Activated naive CD4-positive, alpha-beta T cell treated with anti-CD3 and anti-CD28 coated beads, Interleukin-2, amount 50 U/mL, for 24 hours (primary cell): ENCODE measurements around the gene KRT82.

Experiments
- H3K27ac Mint-ChIP-seq: one replicate; pipeline ENCODE4 v1.8.0; 2021; ENCODE audit warnings: mild to moderate bottlenecking, mixed read lengths
- H3K27me3 Mint-ChIP-seq: one replicate; pipeline ENCODE4 v1.8.0; 2021; ENCODE audit warnings: mixed read lengths
- H3K36me3 Mint-ChIP-seq: one replicate; pipeline ENCODE4 v1.8.0; 2021; ENCODE audit warnings: mixed read lengths
- H3K4me1 Mint-ChIP-seq: one replicate; pipeline ENCODE4 v1.8.0; 2021; ENCODE audit warnings: mixed read lengths
- H3K4me3 Mint-ChIP-seq: one replicate; pipeline ENCODE4 v1.8.0; 2021; ENCODE audit warnings: mild to moderate bottlenecking, mixed read lengths
- H3K9me3 Mint-ChIP-seq: one replicate; pipeline ENCODE4 v1.8.0; 2021; ENCODE audit warnings: mixed read lengths

KRT82 gene

DNA sequence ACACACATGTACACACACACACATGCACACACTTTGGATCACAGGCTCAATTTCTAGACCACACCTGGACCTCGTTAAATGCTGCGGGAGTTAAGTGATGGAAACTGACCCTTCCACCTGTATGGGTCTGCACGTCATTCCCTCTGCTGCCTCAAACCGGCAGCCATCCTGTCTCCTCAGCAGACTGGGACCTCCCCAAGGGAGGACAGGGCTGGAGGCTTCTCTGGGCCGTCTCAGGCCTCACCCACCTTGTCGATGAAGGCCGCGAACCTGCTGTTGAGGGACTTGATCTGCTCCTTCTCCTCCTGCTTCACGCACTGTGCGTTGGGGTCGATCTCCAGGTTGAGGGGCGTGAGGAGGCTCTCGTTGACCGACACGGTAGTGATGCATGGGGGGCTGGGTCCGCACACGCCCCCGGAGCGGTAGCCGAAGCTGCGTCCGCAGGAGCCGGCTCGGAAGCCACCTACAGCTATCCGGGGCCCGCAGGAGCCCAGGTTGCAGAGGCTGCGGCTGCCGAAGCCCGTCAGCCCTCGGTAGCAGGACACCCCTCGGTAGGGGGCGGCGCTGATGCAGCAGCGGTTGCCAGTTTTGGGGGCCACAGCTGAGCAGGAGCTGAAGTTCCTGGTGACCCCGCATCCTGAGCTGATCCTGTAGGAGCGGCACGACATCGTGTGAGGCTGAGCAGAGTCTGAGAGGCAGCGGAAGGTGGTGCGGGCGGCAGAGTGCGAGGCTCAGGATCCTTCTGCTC lies 39.2 kb downstream of the KRT82 start, which contains the start of gene KRT85:
KRT85 (minus strand) TSS at position 744 of the 748 bp plus-strand sequence; CDS start at position 668, 76 bp downstream.
- H3K4me3 Mint-ChIP-seq, result no peak within 1 kb of the TSS
- H3K4me1 Mint-ChIP-seq, result no peaks in the 10 kb centered on the region
- H3K27ac Mint-ChIP-seq, result no peak within 1 kb of the TSS
- H3K27me3 Mint-ChIP-seq, result peaks cover 2% of the 10 kb centered on the region
- H3K9me3 Mint-ChIP-seq, result no peaks in the 10 kb centered on the region
- H3K36me3 Mint-ChIP-seq, result no peaks in the 10 kb centered on the region

DNA sequence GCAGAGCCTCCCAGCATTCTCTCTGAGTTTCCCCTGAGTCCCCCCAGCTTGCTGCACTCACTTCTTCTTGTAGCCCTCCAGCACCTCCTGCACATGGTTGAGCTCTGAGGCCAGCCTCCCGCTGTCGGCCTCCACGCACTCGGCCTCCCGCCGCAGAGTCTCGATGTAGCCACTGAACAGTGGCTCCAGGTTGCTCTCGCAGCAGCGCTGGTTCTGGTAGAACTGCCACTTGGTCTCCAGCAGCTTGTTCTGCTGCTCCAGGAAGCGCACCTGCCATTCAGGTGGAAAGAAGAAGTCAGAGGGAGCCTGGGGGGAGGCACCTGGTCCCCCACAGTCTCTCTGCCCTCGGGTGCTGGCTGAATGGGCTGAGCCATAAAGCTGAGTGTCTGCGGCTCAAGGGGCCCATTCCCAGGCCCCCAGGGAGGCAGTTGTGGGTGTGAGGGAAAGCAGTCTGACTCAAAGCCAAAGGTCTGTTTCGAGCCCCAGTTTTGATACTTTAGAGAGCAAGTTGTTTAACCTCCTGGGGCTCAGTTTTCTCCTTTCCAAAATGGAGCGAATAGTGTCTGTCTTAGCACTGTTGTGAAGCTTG lies 41.1 kb downstream of the KRT82 start:
- H3K9me3 Mint-ChIP-seq, result no peaks in the 10 kb centered on the region
- no peaks in the 10 kb centered on the region for H3K36me3 Mint-ChIP-seq
- H3K27ac Mint-ChIP-seq, result no peak overlapping the region
- peaks cover 2% of the 10 kb centered on the region for H3K27me3 Mint-ChIP-seq
- H3K4me3 Mint-ChIP-seq, result no peak overlapping the region
- no peaks in the 10 kb centered on the region for H3K4me1 Mint-ChIP-seq

DNA sequence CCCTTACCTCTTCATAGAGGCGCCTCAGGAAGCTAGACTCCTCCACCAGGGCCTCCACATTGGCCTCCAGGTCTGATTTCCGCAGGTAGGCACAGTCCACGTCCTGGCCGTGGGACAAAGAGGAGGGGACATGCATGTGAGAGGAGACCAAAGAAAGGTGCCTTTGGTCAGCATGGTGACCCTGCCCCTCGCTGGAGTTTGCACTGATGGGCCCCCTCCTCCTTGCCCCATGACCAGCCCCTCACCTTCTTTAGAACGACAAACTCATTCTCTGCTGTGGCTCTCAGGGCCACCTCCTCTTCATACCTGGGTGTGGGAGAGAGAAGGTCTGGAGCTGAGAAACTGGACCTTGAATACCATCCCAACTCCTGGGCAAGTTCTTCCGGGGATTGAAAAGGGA lies 42.1 kb downstream of the KRT82 start:
- peaks cover 8% of the 10 kb centered on the region for H3K4me1 Mint-ChIP-seq

DNA sequence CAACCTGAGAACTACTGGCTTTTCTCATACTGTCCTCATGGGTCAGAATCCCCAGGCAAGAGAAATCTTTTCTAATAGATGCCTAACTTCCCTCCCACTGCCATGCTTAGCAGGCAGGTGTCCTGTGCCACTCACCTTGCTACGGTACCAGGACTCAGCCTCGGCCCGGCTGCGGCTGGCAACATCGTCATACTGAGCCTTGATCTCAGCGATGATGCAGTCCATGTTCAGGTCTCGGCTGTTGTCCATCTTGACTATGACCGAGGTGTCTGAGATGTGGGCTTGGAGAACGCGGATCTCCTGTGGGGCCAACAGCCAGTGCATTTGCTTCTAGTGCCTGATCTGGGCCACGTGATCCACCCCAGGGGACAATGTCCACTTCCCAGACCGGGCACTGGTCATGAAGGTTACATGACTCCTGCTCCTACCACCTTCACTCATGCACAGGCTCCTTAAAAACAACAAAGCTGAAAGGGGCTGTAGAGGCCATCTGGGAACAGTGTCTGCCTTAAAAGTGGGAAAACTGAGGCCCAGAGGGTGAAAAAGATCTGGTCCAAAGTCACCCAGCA lies 42.9 kb downstream of the KRT82 start:
- peaks cover 16% of the 10 kb centered on the region for H3K4me1 Mint-ChIP-seq
- H3K4me3 Mint-ChIP-seq, result no peak overlapping the region
- no peaks in the 10 kb centered on the region for H3K27me3 Mint-ChIP-seq
- H3K27ac Mint-ChIP-seq, result no peak overlapping the region
- no peaks in the 10 kb centered on the region for H3K36me3 Mint-ChIP-seq
- no peaks in the 10 kb centered on the region for H3K9me3 Mint-ChIP-seq

More for the DNA sequence above, 42.1 kb downstream of the KRT82 start:
- peaks cover 2% of the 10 kb centered on the region for H3K27me3 Mint-ChIP-seq
- no peaks in the 10 kb centered on the region for H3K9me3 Mint-ChIP-seq
- H3K27ac Mint-ChIP-seq, result no peak overlapping the region
- no peak overlapping the region for H3K4me3 Mint-ChIP-seq
- no peaks in the 10 kb centered on the region for H3K36me3 Mint-ChIP-seq

DNA sequence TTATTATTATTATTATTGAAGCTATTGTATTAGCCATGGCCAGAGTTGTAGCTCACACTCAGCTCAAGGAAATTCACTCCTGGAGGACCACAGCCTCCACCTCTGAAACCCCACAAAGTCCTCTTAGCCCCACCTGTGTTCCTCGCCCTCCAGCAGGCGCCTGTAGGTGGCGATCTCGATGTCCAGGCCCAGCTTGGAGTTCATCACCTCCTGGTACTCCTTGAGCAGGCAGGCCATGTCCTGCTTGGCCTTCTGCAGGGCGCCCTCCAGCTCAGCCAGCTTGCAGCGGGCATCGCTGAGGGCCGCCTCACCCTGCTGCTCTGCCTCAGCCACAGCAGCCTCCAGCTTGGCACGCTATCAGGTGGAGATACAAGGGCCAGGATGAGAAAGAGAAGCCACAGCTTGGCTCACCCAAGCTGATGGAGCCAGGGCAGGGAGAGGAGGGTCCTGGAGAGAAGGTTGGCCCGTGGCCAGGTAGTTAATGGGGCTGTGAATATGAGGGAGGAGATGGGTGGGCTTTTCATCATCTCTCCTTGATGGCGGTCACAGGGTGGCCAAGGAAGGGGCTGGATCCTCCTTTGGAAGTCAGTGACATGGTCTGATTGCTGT lies 43.9 kb downstream of the KRT82 start:
- Mint-ChIP-seq H3K36me3 (no peaks in the 10 kb centered on the region), H3K27me3 (no peaks in the 10 kb centered on the region), H3K4me1 (peaks cover 24% of the 10 kb centered on the region), H3K4me3 (no peak overlapping the region), H3K9me3 (no peaks in the 10 kb centered on the region), H3K27ac (no peak overlapping the region)

DNA sequence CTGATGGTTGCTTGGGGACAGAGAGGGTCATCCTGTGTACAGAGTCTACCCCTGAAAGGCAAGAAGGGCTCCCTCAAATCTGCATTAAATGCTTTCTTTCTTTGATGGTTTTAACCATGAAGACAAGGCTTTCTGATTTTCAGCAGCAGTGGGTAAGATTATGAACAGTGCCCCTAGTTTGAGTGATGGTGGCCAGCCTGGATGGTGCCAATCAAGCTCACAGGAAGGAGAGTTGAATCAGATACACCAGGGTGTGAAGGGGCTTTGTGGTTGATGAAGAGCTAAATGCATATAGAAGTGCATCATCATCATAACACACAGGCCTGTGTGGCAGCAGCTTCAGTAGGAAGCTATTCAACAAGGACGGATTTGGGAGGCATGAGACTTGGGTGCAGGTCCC lies 44.6 kb downstream of the KRT82 start:
- H3K4me1 Mint-ChIP-seq, result peaks cover 24% of the 10 kb centered on the region
- H3K36me3 Mint-ChIP-seq, result no peaks in the 10 kb centered on the region
- H3K4me3 Mint-ChIP-seq, result no peak overlapping the region
- no peak overlapping the region for H3K27ac Mint-ChIP-seq
- no peaks in the 10 kb centered on the region for H3K27me3 Mint-ChIP-seq
- no peaks in the 10 kb centered on the region for H3K9me3 Mint-ChIP-seq

DNA sequence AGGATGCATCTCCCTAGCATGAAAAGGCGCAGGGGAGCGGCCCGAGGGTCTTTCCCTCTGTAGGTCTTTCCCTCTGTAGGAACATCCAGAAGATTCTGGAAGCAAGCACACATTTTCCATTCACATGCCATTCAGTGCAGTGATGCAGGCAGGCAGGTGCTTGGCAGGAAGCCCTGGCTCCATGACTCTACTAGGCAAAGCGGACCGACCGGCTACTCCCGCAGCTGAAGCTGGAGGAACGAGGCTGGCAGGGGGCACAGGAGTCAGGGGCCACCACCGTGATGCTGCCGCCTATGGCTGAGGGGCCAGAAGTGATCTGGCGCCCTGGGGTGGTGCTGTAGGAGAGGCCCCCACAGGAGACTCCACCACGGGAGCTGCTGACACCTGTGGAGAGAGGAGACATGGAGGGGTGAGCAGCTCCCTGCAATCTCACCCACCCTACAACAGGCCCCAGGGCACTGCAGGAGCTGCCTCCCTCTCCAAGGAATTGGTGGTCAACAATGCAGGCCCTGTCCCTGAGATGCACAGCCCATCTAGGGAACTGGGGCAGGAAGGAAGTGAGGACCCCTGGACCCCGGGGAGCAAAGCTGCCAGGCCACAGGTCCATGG lies 45.4 kb downstream of the KRT82 start:
- Mint-ChIP-seq H3K27ac (no peak overlapping the region), H3K27me3 (no peaks in the 10 kb centered on the region), H3K9me3 (no peaks in the 10 kb centered on the region), H3K4me1 (peaks cover 24% of the 10 kb centered on the region), H3K4me3 (no peak overlapping the region), H3K36me3 (no peaks in the 10 kb centered on the region)

DNA sequence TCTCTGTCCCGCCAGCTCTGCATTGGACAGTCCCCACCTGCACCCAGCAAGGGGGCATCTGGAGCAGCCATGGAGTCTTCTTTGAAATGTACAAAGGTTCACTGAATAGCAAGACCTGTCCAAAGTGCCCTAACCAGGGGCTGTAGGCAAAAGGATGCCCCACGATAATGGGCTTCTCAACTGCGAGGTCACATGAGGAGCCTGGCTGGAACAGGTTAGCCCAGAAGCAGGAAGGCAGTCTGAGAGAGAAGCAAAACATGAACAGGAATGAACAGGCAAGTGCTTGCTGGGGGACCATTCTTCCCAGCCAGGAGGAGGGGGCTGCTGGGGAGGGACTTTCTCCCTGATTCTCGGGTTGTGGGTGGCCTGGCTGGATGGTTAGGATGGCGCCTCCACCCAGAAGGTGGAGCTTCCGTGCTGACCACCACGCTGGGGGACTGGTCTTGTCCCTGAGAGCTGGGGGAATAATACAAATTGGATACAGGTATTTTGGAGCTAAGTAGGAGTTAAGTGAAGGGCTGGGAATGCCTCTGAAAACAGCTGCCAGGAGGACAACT lies 46.0 kb downstream of the KRT82 start:
- Mint-ChIP-seq H3K4me3 (no peak overlapping the region), H3K27ac (no peak overlapping the region), H3K4me1 (peaks cover 24% of the 10 kb centered on the region), H3K36me3 (no peaks in the 10 kb centered on the region), H3K9me3 (no peaks in the 10 kb centered on the region), H3K27me3 (no peaks in the 10 kb centered on the region)

DNA sequence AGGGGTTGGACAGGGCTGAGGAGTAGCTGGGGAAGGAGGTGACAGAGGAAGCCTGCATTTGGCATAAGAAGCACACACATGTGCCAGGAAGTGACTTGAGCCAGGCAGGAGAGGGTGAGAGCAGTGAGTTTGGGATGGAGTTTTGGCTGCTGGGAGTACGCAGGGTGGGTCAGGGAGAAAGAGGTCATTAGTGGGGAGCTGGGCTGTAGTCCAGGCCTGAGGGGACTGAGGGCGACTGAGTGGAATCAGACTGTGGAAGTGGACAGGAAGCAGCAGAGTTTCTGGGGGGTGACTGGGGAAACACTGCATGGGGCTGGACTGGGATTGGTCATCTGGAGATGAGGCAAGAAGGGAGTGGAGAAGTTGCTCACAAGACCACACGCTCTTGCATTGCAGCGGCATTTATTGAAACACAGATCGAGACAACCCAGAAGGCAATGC lies 46.5 kb downstream of the KRT82 start:
- peak overlapping the region; percentile 1 for H3K27ac Mint-ChIP-seq
- no peaks in the 10 kb centered on the region for H3K9me3 Mint-ChIP-seq
- peaks cover 24% of the 10 kb centered on the region for H3K4me1 Mint-ChIP-seq
- no peaks in the 10 kb centered on the region for H3K27me3 Mint-ChIP-seq
- no peak overlapping the region for H3K4me3 Mint-ChIP-seq
- no peaks in the 10 kb centered on the region for H3K36me3 Mint-ChIP-seq

DNA sequence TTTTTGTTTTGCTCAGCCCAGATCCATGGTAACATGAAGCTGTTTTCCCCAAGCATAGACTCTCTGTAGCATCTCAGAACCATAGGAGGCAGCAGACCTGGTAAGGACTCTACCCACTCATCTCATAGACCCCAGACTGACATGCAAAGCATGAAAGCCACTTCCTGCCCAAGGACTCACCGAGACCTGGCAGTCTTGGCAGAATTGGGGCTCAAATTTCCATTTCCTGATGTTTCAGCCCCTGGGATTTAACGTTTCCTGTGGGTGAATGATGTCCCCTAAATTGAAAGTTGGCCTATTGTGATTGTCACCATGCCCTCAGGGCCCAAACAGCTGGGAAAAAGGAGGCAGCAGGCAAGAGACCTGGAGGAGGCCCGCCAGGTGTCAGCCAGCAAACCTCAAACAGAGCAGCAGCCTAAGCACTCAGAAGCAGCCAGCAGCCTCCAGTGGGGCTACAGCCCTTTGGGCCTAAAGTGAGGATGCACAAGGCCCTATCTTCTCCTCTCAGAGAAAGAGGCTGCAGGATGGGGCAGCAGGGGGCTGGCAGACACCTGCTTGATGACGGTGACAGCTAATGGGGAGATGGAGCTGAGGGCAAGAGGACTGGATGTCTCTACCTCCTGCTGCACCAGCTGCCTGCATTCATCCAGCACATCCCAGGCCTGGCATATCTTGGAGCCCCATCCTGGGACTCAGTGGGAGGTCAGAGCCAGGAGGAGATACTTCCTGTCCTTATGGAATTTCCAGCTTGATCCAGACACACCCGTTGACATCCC lies 47.4 kb downstream of the KRT82 start:
- Mint-ChIP-seq H3K4me1 (peaks cover 24% of the 10 kb centered on the region), H3K27ac (peak overlapping the region; percentile 8), H3K27me3 (no peaks in the 10 kb centered on the region), H3K4me3 (no peak overlapping the region), H3K36me3 (no peaks in the 10 kb centered on the region), H3K9me3 (no peaks in the 10 kb centered on the region)

DNA sequence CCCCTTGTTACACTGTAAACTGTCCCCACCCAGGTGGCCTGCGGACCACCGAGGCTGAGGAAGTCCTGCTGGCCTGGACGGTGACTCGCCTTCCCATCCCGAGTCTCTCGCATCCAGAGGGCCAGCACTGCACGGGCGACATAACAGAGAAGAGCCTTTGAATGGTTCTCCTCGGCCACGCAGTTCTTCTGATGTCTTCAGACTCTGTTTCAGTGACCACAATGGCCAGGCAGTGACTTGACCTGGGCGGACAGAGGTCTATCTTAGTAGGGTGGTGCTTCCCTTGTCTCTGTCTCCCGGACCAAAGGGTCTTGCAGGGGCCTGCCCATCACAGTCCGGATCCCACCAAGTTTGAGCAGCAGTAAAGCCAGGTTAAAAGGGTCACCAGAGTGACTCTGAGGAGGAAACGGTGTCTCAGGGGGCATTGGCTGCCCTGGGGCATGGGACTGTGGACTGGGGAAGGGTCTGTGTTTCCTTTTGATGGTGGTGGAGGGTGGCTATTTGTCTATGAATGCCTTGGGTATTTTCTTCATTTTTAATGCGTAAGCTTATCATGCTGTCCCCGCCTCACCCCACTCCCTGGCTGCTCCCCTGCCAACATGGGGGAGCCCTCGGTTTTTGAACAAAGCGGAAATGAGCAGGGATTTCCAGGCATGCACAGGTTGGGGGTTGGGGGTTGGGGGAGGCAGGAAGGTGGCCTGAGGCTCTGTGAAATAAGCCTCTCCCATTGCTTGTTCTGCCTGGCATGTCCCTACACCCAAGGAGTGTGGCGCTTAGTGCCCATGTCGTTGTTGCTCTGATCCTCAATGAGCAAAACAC lies 49.2 kb downstream of the KRT82 start:
- Mint-ChIP-seq H3K9me3 (no peaks in the 10 kb centered on the region), H3K36me3 (no peaks in the 10 kb centered on the region), H3K27ac (peak overlapping the region; percentile 56), H3K4me3 (no peak overlapping the region), H3K4me1 (peaks cover 34% of the 10 kb centered on the region), H3K27me3 (no peaks in the 10 kb centered on the region)

DNA sequence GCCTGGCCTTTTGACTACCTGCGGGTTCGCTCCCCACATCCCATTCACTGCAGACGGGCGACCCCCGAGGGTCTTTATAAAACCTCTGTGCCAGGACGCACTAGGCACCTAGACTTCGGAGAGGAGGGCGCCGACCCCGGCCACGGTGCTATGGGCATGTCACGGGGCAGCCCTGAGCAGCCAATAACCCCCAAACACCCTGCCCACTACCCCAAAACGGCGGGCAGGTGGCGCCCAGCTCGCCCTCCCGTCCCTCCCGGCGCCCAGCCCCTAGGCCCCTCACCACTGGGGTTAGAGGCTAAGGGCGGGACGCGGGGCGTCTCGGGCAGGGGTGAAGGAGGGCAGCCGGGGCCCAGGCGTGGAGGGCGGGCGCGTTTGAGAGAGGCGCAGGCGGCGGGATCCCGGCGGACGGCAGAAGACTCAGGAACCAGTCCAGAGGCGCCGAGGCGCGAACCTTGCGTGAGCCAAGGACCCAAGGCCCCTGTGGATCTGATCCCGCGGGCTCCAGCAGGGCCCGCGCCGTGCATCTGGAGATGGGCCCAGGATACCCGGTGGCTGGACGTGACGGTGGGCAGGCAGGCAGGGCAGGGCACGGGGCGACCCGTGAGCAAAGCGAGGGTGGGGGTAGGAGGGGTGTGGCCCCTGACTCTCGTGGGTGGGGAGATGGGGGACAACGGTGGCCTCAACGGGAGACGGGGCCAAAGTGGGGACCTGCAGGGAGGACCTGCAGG lies 49.9 kb downstream of the KRT82 start:
- H3K4me1 Mint-ChIP-seq, result peaks cover 40% of the 10 kb centered on the region
- no peaks in the 10 kb centered on the region for H3K27me3 Mint-ChIP-seq
- no peak overlapping the region for H3K27ac Mint-ChIP-seq
- H3K36me3 Mint-ChIP-seq, result no peaks in the 10 kb centered on the region
- no peak overlapping the region for H3K4me3 Mint-ChIP-seq
- no peaks in the 10 kb centered on the region for H3K9me3 Mint-ChIP-seq

DNA sequence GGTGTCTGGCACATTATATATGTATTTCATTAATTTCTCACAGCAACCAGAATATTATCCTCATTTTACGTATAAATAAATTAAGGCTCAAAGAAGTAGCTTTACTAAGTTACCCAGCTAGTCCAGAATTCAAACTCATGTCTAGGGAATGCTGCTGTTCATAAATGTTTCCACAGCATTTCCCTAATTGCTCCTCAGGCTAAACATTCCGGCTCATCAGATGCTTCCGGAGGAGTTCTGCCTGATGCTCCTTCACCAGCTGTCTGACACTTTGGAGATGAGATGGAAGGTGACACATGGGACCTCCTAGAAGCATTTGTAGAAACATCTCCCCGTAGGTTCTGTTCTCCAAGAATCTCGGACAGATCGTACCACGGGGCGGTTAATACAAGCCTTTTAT lies 51.0 kb downstream of the KRT82 start:
- H3K4me1 Mint-ChIP-seq, result peaks cover 46% of the 10 kb centered on the region
- no peaks in the 10 kb centered on the region for H3K36me3 Mint-ChIP-seq
- no peaks in the 10 kb centered on the region for H3K27me3 Mint-ChIP-seq
- no peaks in the 10 kb centered on the region for H3K9me3 Mint-ChIP-seq
- H3K4me3 Mint-ChIP-seq, result no peak overlapping the region
- no peak overlapping the region for H3K27ac Mint-ChIP-seq

DNA sequence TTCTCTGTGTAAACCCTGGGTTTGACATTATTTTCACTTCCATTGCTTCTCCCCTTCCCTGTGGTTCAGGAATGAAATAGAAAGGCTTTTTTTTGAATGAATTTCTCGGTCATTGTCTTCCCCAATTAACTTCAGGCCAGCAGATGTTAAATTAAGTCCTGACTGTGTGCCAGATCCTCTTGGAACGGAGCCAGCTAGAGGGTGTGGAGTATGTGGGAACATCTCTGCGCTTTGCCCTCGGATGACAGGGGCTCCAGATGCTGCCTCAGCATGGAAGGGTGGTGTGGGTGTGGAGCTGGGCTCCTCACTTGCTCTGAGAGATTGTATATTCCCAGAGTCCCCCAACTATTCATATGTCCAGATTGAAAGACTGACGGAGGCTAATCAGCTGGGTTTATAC lies 51.9 kb downstream of the KRT82 start:
- no peak overlapping the region for H3K27ac Mint-ChIP-seq
- H3K4me1 Mint-ChIP-seq, result peaks cover 39% of the 10 kb centered on the region
- H3K27me3 Mint-ChIP-seq, result no peaks in the 10 kb centered on the region
- no peak overlapping the region for H3K4me3 Mint-ChIP-seq
- H3K36me3 Mint-ChIP-seq, result no peaks in the 10 kb centered on the region
- no peaks in the 10 kb centered on the region for H3K9me3 Mint-ChIP-seq
